HT-29 (cell line): ENCODE measurements around the gene OR4D11. TPM values are rescaled to one million over a fixed set of nuclear protein-coding genes. Genes with fewer than 3 reads are reported as not detected.
A peak's percentile ranks its signal among the peaks of the same experiment; 100 is the strongest.
"Not testable (repeated sequence)": the region's sequence is repeated elsewhere in the genome, so short reads cannot be mapped to it uniquely, and the experiment has no call there.

Experiments
- DNase-seq: peaks from one replicate; pipeline ENCODE4 v3.0.0-alpha.2; 2015; ENCODE audit warnings: low spot score
- total RNA-seq: library from RNA; depleted of rRNA; stranded (reverse); fragments of >200 nt; shearing (Covaris generic); gene quantifications from 2 replicates; pipeline ENCODE4 v1.2.3, GENCODE V29; 2014; rRNA removed

Gene OR4D11
- not detected in 2 replicates for total RNA-seq

DNA sequence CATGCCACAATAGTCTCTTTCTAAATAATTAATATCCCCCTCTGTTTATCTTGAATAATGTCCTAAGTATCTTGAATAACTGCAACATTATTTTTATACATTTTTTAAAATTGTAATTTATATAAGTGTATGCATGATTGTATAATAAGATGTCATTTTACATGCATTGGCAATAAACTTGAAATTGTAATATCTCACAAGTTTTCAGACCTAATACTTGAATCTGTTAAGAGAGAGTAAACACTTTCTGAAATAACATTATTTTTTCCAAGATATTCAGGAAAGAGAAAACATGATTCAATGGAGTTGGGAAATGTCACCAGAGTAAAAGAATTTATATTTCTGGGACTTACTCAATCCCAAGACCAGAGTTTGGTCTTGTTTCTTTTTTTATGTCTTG, at the start of gene OR4D11:
TSS of gene OR4D11 (plus strand) at position 301 of the 400 bp plus-strand sequence. CDS start at position 301, 0 bp downstream.
- DNase-seq, result no peak

DNA sequence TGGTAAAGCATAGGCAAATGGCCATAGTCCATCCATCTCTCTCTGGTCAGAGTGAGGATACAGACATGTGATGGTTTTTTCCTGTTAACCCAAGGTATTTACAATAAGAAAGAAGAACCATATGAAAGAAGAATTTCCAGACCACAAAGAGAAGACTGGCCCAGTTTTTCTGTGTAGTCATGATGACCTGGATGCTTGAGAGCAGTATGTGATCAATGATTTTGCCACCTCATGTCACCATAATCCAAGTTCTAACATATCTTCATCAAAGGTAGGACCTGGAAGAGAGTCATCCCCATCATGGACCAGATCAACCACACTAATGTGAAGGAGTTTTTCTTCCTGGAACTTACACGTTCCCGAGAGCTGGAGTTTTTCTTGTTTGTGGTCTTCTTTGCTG, 46.7 kb upstream of the OR4D11 start, which contains the start of gene OR4D6:
TSS of gene OR4D6 (plus strand) at position 301 of the 400 bp plus-strand sequence. CDS start at position 301, 0 bp downstream.
- no peak for DNase-seq

DNA sequence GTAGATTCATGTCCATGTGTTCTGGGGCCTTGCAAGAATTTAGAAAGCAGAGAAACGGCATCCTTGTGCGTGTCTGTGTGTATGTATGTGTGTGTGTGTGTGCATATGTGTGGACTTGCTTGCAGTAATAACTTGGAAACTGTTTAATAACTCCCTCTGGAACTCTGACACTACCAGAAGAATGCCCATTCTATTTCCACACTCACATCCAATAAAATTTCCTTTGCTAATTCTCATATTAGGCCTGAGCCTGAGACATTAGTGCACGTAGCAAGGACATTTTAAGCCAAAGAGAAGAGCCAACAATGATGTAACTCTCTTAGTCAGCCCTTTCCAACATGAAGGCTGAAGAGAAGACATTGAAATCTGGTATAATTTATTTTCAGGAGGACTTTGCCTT, 43.5 kb upstream of the OR4D11 start:
- no peak for DNase-seq

DNA sequence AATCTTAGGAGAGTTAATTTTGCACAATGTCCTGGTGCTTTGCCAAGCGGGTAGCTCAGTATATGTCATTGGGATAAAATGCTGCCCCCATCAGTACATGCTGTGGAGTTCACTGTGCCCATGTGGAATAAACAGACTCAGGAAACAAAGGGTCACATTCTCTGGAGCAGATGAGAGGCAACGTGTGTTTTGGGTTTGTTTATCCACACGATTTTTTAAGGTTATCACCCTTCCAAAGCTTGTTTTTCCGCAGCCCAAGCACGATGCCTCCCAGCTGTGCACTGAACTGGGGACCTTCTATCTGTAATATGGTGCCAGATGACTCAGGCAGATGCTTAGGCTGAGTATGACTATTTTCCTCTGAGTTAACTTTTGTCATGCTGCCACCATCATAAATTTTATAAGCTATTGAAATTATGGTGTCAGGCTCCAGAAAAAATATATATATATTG, 40.2 kb upstream of the OR4D11 start:
- peak; percentile 23 for DNase-seq

DNA sequence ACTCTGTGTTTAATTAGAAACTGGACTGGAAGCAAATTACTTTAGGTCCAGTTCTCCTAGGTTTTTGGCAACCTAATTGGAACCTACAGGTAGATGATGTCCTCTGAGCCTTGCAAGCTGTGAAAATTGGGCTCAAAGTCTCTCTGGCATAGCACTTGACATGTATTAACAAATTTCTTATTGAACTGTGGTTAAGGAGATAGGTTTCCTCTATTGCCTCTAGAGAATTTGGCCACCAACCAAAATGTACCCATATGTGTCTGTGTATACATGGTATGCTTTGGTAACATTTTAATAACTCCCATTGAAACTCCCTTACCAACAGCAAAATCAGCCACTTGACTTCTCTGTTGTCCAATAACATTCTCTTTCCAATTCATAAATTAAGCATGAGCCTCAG, 30.4 kb upstream of the OR4D11 start, which contains the start of gene OR4D10:
TSS of gene OR4D10 (plus strand) at position 301 of the 400 bp plus-strand sequence. CDS start 4,115 bp downstream, outside the sequence.
- DNase-seq, result no peak

DNA sequence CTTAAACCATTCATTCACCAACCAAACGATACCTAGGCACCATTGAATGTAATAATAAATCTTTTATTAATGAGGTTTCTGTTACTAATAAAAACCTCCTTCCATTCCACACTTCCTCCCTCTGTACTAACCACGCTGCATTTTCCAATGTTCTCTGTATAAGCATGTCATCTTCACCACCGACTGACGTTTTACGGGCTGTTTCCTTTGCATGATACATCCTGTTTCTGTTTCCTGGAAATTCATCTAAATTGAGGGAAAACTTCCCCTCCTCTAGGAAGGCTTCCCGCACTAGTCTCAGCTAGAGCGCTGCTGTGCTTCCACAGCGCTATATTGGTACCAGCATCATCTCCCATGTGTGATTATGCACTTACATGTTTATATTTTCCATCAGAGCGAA, 28.2 kb upstream of the OR4D11 start:
- no peak for DNase-seq

DNA sequence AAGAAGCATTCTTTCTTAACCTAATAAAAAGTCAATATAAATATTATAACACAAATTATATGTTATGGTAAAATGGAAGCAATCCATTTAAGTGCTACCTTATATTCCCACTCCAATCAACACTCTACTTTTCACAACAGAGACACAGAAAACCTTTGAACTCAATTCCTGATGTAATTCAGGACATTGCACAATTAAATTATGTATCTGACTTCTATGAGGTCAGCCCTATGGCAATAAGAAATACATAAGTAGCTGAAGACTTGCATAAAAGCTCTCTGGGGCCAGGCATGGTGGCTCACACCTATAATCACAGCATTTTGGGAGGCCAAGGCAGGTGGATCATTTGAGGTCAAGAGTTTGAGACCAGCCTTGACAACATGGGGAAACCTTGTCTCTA, 23.5 kb upstream of the OR4D11 start:
- DNase-seq, result no peak

DNA sequence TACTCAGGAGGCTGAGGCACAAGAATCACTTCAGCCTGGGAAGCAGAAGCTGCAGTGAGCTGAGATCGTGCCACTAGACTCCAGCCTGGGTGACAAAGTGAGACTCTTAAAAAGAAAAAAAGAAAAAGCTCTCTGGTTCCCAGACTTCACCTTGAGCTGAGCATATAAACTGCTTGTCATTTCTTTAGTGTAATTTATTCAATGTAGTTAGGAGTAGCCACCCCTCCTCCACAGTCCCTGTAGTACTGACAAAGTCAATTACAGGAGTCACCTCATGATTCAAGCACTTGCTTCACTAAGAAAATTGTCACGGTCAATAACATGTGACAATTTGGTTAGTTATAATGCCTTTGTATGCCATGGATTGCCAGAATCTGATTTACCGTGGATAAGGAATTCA, 23.0 kb upstream of the OR4D11 start:
- no peak for DNase-seq

DNA sequence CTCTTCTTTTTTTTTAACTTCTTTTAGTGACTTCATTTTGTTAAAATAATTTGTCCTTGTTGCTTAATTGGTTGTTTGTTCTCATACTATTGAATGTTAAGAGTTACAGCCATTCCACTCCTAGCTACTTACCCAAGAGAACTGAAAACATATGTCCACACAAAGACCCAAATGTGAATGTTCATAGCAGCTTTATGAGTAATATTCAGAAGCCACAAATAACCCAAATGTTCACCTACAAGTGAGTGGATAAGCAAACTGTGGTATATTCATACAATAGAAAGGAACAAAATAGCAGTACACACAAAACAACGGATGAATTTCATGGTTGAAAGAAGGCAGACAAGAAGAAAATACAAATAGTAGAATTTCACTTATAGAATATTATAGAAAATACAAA, 1.4 kb upstream of the OR4D11 start:
- no peak for DNase-seq

DNA sequence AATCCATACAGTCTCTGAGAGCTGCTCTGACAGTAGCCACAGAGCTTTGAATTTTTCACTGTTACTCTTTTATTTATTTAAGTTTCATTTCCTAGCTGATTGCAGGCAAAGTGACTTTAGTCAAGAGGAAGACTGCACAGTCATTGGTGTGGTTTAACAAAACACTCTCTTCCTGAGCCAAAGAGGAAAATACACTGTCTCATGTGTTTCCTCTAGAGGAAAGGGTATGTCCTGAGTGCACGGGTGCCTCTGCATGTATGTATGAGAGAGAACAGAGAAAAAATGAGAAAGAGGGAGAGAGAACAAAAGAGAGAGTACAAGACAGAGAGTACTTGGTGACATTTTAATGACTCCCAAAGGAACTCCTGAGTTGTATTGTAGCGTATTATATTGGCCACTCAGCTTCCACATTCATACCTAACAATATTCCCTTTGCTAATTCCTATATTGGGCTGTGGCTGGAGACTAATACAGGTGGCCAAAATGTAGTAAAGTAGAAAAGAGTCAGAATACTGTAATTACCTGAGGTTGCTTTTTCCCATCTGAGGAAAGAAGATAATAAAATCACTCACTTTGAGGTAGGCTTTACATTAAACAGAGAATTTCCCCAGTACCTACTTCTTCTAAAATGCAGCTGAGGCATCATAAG, 7.7 kb downstream of the OR4D11 start, which contains the start of gene OR4D9:
TSS of gene OR4D9 (plus strand) at position 599 of the 649 bp plus-strand sequence. CDS start 3,374 bp downstream, outside the sequence.
- DNase-seq, result no peak

DNA sequence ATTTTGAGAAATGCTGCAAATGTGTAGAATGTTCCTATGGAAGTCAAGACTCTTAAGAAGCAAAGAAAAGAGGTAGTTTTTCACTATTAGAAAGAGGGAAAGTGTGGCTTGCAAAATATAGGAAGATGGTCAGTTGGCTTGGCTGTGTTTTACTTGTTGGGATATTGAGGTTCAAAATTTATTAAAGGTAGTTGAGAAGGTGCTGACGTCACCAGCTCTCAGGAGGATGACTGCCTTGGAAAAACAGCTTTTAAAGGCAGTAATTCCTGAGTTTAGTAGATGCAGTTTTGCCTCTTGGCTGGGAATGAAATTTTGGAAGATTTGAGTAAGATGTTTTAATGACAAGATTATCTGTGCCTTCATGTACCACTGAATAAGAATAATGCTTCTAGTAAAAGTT, 8.3 kb downstream of the OR4D11 start:
- no peak for DNase-seq

DNA sequence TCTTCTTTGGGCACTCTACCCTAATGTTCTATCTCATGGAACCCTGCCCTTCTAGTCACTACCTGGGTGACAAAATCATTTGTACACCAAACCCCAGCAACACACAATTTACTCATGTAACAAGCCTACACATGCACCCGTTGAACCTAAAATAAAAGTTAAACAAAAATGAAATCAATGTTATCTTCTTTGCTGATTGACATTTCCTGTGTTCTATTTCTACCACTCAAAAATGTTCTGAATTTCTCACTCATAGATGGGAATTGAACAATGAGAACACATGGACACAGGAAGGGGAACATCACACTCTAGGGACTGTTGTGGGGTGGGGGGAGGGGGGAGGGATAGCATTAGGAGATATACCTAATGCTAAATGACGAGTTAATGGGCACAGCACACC, 16.8 kb downstream of the OR4D11 start:
- not testable (repeated sequence) for DNase-seq

DNA sequence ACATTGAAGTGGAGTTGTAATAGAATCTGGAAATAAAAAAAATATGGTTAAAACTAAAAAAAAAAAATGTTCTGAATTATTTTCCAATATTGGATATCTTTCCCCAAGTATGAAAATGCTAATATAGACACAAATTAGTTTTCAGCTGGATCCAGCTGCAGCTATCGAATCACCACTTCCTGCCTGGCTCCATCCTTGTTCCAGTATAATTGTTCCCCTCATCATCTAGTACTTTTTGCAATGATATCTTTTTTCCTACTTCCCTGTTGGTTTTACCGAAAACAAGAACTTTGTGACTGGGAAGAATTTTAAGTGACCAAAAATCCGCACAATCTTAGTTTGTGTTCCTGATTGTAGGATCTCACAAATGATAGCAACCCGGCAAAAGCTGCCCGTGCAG, 17.4 kb downstream of the OR4D11 start:
- DNase-seq, result no peak

DNA sequence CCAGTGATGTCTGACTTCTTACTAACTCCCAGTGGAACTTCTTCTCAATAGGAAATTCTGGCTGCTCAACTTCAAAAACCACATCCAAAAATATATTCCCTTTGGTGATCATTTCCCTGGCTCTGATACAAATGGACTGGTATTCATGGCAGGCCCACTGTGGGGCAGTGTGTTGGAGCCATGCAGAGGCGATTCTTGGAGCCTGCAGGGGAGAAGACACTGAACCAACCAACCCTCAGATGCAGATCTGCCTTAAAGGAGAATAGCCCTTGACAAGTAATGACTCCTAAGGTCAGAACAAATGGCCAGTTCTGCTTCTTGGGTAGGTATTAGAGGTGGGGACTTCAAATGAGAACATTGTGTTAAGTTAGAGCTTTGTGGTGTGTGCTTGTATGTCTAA, 20.2 kb downstream of the OR4D11 start:
- DNase-seq, result peak; percentile 22

DNA sequence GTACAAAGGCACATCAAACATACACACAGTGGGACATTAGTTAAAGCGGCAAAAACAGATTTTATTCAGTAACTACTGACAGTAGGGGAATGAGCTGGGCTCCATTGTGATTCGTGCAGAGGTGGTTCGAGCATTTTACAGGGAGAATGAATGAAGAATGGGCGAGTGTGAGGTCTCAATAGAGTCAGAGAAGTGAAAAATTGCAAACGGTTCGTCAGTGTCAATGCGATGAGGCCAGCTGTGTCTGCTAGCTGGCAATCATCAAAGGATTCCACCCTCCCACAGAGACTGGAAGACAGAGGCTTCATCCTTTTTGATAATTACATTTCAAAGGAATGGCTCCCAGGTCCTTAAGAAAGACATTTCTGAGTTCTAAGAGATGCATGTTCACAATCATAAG, 25.3 kb downstream of the OR4D11 start:
- DNase-seq, result no peak

DNA sequence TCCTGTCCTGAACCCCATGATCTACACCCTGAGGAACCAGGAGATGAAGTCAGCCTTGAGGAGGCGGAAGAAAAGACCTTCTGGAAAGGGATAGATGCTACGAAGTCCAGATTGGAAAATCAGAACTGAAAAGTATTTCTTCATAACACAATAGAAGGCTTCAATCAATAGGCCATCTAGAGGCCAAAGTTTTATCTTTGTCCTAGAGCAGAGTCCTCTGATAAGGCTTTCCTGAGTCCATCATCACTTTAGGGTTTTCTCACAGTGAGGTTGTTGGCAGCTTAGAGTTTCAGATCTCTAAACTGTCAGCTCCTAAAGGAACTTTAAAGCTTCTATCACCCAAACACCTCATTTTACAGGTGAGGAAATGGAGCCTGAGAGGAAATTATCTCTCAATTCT, 29.2 kb downstream of the OR4D11 start:
- DNase-seq, result no peak

DNA sequence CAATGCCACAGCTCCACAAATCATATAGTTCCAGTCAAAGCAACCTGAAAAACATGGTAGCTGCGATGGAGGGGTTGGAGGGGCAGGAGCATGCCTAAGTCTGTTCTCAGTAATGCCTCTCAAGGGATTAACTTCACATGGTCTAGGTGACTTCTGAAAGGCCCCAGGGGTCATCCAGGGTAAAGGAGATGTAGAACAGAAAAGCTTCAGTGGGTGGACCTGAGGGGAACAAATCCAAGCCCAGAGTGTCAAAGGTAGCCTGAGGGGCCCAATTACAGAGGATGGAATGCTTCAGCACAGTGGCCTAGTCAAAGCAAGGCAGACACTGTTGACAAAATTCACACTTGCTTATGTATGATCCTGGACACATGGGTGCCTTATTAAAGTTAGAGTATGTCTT, 31.3 kb downstream of the OR4D11 start:
- no peak for DNase-seq

DNA sequence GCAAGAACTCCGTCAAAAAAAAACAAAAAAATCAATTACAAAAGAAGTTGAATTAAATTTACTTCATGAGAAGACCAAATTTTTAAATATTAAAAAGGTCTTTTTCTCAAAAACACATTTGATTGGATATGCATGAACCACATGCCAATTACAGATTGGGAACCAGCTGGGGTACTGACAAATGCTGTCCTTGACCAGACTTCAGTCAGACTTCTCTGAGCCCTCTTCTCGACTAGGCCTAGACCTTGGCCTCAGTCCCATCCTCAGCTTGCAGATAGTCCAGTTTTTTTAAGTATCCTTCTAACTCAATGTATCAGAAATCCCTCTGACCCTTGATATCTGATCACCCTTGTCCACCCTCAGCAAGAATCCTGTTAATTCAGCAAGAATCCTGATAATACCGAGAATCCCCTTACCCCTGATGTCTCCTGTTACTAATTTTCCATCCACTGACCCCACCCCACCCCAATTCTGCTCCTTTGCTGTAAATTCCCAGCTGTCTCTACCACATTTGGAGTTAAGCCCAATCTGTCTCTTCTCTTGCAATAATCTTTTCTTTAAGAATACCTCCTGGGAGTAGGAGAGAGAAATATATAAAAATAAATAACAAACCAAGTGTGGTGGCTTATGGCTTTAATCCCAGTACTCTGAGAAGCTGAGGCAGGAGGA, 38.9 kb downstream of the OR4D11 start:
- no peak for DNase-seq

DNA sequence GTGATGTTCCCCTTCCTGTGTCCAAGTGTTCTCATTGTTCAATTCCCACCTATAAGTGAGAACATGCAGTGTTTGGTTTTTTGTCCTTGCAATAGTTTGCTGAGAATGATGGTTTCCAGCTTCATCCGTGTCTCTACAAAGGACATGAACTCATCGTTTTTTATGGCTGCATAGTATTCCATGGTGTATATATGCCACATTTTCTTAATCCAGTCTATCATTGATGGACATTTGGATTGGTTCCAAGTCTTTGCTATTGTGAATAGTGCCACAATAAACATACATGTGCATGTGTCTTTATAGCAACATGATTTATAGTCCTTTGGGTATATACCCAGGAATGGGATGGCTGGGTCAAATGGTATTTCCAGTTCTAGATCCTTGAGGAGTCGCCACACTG, 40.3 kb downstream of the OR4D11 start:
- not testable (repeated sequence) for DNase-seq

DNA sequence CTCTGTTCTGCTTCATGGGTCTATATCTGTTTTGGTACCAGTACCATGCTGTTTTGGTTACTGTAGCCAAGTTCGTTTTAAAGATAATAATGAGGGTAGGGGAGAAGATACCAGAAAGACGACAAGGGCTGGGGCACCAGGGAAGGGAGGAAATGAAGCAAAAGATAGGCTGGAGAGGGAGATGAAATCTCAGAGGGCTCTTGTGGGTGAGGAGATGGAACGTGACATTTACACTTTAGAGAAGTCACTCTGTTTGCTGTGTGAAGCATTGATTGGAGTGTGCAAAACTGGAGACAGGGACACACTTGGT, 41.4 kb downstream of the OR4D11 start:
- DNase-seq, result no peak

DNA sequence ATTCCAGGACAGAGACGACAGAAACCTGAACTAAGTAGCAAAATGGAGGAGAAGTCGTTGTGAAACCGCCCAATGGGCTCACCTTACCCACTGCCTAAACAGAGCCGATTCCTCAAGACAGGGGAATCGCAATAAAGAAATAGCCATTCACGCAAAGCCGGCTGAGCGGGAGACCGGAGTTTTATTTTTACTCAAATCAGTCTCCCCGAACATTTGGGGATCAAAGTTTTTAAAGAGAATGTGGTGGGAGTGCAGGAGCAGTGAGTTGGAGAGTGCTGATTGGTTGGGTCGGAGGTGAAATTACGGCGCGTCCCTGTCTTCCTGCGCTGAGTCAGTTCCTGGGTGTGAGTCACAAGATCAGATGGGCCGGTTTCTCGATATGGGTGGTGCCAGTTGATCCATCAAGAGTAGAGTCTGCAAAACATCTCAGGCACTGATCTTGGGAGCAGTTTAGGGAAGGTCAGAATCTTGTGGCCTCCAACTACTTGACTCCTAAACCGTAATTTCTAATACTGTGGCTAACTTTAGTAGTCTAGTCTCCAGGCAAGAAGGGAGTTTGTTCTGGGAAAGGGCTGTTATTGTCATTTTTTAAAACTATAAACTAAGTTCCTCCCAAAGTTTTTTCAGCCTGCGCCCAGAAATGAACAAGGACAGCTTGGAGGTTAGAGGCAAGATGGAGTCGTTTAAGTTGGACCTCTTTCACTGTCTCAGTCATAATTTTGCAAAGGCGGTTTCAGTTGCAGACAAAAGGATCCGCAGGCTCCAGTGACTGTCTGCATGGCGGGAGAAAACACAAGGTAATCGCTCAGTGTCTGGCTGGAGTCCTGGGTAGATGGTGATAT, 42.0 kb downstream of the OR4D11 start:
- peak; percentile 97 for DNase-seq
